DND-41 (cell line): ENCODE data around the gene FAM43A.

Experiments
- ATAC-seq: fragments of 200-7000 bp; cut with Tn5 transposase; 3 replicates; pipeline ENCODE4 v1.9.1; 2021; ENCODE audit warnings: low read depth; ENCODE audit not compliant: insufficient read depth
- DNase-seq: peaks from one replicate; pipeline ENCODE4 v3.0.0-alpha.2; 2020
- H2AFZ ChIP-seq: 2 replicates; pipeline ENCODE4 v1.6.0; 2012; ENCODE audit warnings: low read depth, low read length
- H3K27ac ChIP-seq: 2 replicates; pipeline ENCODE4 v1.5.1; 2012; ENCODE audit warnings: low read length, inconsistent platforms
- H3K27me3 ChIP-seq: fragments of 200-600 bp; sonication (generic); 2 replicates; pipeline ENCODE4 v1.6.0; 2012; ENCODE audit warnings: low read length, mild to moderate bottlenecking, inconsistent platforms; ENCODE audit not compliant: insufficient read depth, poor library complexity
- H3K36me3 ChIP-seq: 2 replicates; pipeline ENCODE4 v1.5.1; 2012; ENCODE audit warnings: low read length, inconsistent platforms; ENCODE audit not compliant: insufficient read depth
- H3K4me1 ChIP-seq: 2 replicates; pipeline ENCODE4 v1.5.1; 2012; ENCODE audit warnings: mild to moderate bottlenecking, low read length; ENCODE audit not compliant: insufficient read depth
- H3K4me2 ChIP-seq: 2 replicates; pipeline ENCODE4 v1.6.0; 2012; ENCODE audit warnings: mild to moderate bottlenecking, moderate library complexity, low read length, inconsistent platforms; ENCODE audit not compliant: insufficient read depth
- H3K4me3 ChIP-seq, 2 experiments: fragments of 200-600 bp in 1 of 2; shearing (Covaris generic) in 1 of 2; 2 replicates each; pipeline ENCODE4 v1.5.1; 2012 to 2016; ENCODE audit warnings: inconsistent platforms in 2 of 2, low read length in 2 of 2, mild to moderate bottlenecking in 2 of 2, low read depth in 1 of 2, moderate library complexity in 1 of 2
- H3K79me2 ChIP-seq: 2 replicates; pipeline ENCODE4 v1.6.0; 2012; ENCODE audit warnings: low read length, inconsistent platforms; ENCODE audit not compliant: insufficient read depth
- H3K9ac ChIP-seq: 2 replicates; pipeline ENCODE4 v1.6.0; 2012; ENCODE audit warnings: low read depth, mild to moderate bottlenecking, inconsistent platforms, low read length, moderate library complexity
- H3K9me3 ChIP-seq: 2 replicates; pipeline ENCODE4 v1.5.1; 2012; ENCODE audit warnings: low read length, moderate library complexity, mild to moderate bottlenecking, inconsistent platforms; ENCODE audit not compliant: insufficient read depth, severe bottlenecking
- H4K20me1 ChIP-seq: 2 replicates; pipeline ENCODE4 v1.6.0; 2012; ENCODE audit warnings: low read length; ENCODE audit not compliant: insufficient read depth
- EZH2 ChIP-seq: IDR thresholded peaks from 3 replicates; pipeline ENCODE4 v1.6.1; 2012; ENCODE audit warnings: borderline replicate concordance, low read depth, mild to moderate bottlenecking, moderate library complexity, low read length, inconsistent platforms; ENCODE audit not compliant: severe bottlenecking
- TF ChIP-seq, protein P1 (sequence below): IDR thresholded peaks from 2 replicates; pipeline ENCODE4 v1.5.1; 2012; ENCODE audit warnings: borderline replicate concordance, low read length, moderate library complexity, mild to moderate bottlenecking; ENCODE audit not compliant: poor library complexity, severe bottlenecking; ENCODE audit errors: extremely low read depth

The FAM43A gene

DNA sequence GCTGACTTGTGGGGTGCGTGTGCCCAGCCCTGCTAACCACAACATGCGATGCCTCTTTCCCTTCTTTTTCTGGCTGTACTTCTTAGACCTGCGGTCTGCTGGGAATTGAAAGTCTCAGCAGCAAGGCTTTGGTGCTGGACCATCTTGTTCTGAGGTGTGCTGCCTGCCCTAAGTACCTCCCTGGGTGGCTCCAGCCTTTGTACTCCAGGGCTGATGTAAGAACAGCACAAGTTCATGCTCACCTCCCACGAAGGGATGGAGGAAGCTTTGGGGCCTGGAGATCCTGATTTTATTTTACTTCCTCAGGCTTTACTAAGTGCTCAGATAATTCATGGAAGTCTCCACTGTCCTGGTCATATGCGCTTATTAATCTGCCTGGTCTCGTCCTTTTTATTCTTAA lies 28.9 kb downstream of the FAM43A start:
- no peak for DNase-seq
- no peaks in the 10 kb centered on the region for H3K9me3 ChIP-seq
- no peaks in the 10 kb centered on the region for H4K20me1 ChIP-seq
- H3K27me3 ChIP-seq, result peaks cover 2% of the 10 kb centered on the region
- no peak for TF ChIP-seq EZH2
- TF ChIP-seq, protein P1, sequence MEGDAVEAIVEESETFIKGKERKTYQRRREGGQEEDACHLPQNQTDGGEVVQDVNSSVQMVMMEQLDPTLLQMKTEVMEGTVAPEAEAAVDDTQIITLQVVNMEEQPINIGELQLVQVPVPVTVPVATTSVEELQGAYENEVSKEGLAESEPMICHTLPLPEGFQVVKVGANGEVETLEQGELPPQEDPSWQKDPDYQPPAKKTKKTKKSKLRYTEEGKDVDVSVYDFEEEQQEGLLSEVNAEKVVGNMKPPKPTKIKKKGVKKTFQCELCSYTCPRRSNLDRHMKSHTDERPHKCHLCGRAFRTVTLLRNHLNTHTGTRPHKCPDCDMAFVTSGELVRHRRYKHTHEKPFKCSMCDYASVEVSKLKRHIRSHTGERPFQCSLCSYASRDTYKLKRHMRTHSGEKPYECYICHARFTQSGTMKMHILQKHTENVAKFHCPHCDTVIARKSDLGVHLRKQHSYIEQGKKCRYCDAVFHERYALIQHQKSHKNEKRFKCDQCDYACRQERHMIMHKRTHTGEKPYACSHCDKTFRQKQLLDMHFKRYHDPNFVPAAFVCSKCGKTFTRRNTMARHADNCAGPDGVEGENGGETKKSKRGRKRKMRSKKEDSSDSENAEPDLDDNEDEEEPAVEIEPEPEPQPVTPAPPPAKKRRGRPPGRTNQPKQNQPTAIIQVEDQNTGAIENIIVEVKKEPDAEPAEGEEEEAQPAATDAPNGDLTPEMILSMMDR, result no peak
- no peak overlapping the region for H2AFZ ChIP-seq
- no peak overlapping the region for H3K4me3 ChIP-seq
- H3K9ac ChIP-seq, result no peak overlapping the region
- no peaks in the 10 kb centered on the region for H3K79me2 ChIP-seq
- H3K36me3 ChIP-seq, result no peaks in the 10 kb centered on the region
- no peaks in the 10 kb centered on the region for H3K4me1 ChIP-seq
- ATAC-seq, result no peak
- no peak overlapping the region for H3K4me2 ChIP-seq
- H3K27ac ChIP-seq, result no peak overlapping the region

DNA sequence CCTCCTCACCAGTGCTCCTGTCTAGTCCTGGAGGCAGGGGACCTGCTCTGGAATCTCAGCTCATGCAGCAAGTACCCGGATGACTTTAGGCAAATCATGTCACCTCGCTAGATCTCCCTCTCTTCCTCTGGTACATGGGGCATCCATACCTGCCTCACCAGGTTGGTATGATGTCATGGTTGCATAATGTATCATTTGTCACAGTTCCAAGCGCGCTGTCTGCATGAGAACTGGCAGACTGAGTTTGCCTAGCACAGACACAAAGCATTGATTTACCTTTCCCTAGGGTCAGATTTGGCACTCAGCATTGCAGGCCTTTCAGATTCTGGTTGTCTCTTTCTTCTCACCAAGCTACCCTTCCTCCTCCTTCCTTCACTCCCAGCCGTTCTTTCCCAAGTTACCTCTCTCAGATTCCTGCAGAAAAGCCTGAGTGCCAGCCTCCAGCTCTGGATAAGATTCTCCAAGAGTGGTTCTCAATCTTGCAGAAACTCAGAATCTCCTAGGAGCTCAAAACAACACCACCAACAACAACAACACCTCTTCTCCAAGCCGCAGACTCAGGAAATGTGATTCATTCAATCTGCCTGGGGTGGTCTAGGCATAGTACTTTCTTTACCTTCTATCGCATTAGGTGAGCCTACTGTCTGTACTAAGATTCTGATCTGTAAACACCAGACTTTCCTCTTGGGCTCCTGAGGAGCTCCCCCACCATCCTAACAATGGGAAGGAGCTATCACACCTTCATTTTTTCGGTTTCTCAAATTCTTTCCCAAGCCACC lies 29.5 kb downstream of the FAM43A start:
- no peak overlapping the region for H2AFZ ChIP-seq
- no peaks in the 10 kb centered on the region for H3K36me3 ChIP-seq
- H3K4me3 ChIP-seq, result no peak overlapping the region
- H3K27ac ChIP-seq, result no peak overlapping the region
- H3K79me2 ChIP-seq, result no peaks in the 10 kb centered on the region
- no peaks in the 10 kb centered on the region for H3K9me3 ChIP-seq
- no peaks in the 10 kb centered on the region for H4K20me1 ChIP-seq
- no peak overlapping the region for H3K9ac ChIP-seq
- TF ChIP-seq, protein P1, result no peak
- TF ChIP-seq EZH2, result no peak
- H3K4me2 ChIP-seq, result no peak overlapping the region
- peaks cover 2% of the 10 kb centered on the region for H3K27me3 ChIP-seq
- H3K4me1 ChIP-seq, result no peaks in the 10 kb centered on the region
- ATAC-seq, result no peak
- DNase-seq, result no peak

DNA sequence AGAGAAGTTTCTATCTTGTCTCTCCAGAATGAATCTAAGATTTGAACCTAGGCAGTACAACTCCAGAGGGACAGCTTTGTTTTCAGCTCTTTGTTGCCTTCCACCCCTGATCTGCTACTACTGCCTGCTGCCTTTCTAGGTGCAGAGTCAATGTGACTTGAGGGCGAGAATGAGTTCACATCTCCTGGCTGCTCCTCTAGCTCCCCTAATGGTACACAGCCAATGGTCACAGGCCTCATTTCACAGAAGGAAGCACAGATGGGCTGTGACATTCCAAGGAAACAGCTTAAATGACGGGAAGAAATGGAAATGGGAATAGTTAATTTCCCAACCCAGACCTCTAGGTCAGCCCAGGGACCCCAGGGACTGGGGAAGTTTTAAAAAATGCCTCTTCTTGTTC lies 32.4 kb downstream of the FAM43A start:
- Histone ChIP-seq H3K36me3 (no peaks in the 10 kb centered on the region), H3K4me3 (no peak overlapping the region), H3K27ac (no peak overlapping the region), H3K27me3 (peaks cover 2% of the 10 kb centered on the region), H4K20me1 (no peaks in the 10 kb centered on the region), H3K4me1 (no peaks in the 10 kb centered on the region), H3K79me2 (no peaks in the 10 kb centered on the region), H3K4me2 (no peak overlapping the region), H3K9ac (no peak overlapping the region), H2AFZ (no peak overlapping the region), H3K9me3 (no peaks in the 10 kb centered on the region)
- DNase-seq, result no peak
- TF ChIP-seq EZH2, result no peak
- TF ChIP-seq, protein P1, result no peak
- no peak for ATAC-seq
